ENCODE results near the gene ZMAT2.

DNA sequence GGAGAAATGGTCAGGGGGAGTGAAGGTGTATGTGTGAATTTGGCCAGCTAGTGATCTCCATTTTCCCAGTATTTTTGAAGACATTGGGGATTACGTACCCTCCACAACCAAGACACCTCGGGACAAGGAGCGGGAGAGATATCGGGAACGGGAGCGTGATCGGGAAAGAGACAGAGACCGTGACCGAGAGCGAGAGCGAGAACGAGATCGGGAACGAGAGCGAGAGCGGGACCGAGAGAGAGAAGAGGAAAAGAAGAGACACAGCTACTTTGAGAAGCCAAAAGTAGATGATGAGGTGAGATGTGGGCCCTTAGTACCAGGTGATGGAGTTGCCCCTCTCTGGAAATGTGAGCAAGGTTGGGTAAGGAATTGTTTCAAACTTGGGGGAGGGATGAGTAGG, 41.4 kb upstream of the ZMAT2 start:
- TF ChIP-seq, protein P1, sequence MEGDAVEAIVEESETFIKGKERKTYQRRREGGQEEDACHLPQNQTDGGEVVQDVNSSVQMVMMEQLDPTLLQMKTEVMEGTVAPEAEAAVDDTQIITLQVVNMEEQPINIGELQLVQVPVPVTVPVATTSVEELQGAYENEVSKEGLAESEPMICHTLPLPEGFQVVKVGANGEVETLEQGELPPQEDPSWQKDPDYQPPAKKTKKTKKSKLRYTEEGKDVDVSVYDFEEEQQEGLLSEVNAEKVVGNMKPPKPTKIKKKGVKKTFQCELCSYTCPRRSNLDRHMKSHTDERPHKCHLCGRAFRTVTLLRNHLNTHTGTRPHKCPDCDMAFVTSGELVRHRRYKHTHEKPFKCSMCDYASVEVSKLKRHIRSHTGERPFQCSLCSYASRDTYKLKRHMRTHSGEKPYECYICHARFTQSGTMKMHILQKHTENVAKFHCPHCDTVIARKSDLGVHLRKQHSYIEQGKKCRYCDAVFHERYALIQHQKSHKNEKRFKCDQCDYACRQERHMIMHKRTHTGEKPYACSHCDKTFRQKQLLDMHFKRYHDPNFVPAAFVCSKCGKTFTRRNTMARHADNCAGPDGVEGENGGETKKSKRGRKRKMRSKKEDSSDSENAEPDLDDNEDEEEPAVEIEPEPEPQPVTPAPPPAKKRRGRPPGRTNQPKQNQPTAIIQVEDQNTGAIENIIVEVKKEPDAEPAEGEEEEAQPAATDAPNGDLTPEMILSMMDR (IDR thresholded peaks at IDR 0.05), result no peak
- no peak for TF ChIP-seq EZH2phosphoT487 (IDR thresholded peaks at IDR 0.05)
